GM23338 (cell line): Measurements from ENCODE around the gene PHF23. TPM values are rescaled to one million over a fixed set of nuclear protein-coding genes. Genes with fewer than 3 reads are reported as not detected.

Source experiments
- ATAC-seq: fragments of 200-7000 bp; cut with Tn5 transposase; 3 replicates; pipeline ENCODE4 v1.9.1; 2020
- DNase-seq: peaks from one replicate; pipeline ENCODE4 v3.0.0-alpha.2; 2015; ENCODE audit warnings: low spot score
- H2AFZ ChIP-seq: fragments of 200-600 bp; sonication (generic); 2 replicates; pipeline ENCODE4 v1.8.0; 2016; ENCODE audit warnings: antibody characterized with exemption, mild to moderate bottlenecking, moderate library complexity
- H3F3A ChIP-seq: fragments of 200-600 bp; sonication (generic); replicated peaks from 2 replicates; pipeline ENCODE4 v1.8.0; 2017; ENCODE audit warnings: antibody characterized with exemption, mixed run types, low read depth
- H3K27ac ChIP-seq: fragments of 200-600 bp; sonication (generic); 2 replicates; pipeline ENCODE4 v1.6.1; 2016; ENCODE audit warnings: low read depth
- H3K27me3 ChIP-seq: fragments of 200-600 bp; sonication (generic); 2 replicates; pipeline ENCODE4 v1.8.0; 2016; ENCODE audit warnings: mild to moderate bottlenecking, mixed run types, moderate library complexity; ENCODE audit not compliant: insufficient read depth
- H3K36me3 ChIP-seq: fragments of 200-600 bp; sonication (generic); 2 replicates; pipeline ENCODE4 v1.8.0; 2016; ENCODE audit warnings: mild to moderate bottlenecking; ENCODE audit not compliant: insufficient read depth
- H3K4me1 ChIP-seq: fragments of 200-600 bp; sonication (generic); 2 replicates; pipeline ENCODE4 v1.8.0; 2016; ENCODE audit warnings: mild to moderate bottlenecking, moderate library complexity; ENCODE audit not compliant: insufficient read depth
- H3K4me2 ChIP-seq: fragments of 200-600 bp; sonication (generic); 2 replicates; pipeline ENCODE4 v1.7.1; 2017; ENCODE audit warnings: mixed run types
- H3K4me3 ChIP-seq: fragments of 200-600 bp; sonication (generic); 2 replicates; pipeline ENCODE4 v1.6.1; 2016; ENCODE audit warnings: mixed run types
- H3K79me2 ChIP-seq: fragments of 200-600 bp; sonication (generic); replicated peaks from 2 replicates; pipeline ENCODE4 v1.8.0; 2017; ENCODE audit warnings: mild to moderate bottlenecking; ENCODE audit not compliant: insufficient read depth
- H3K9me2 ChIP-seq: fragments of 200-600 bp; sonication (generic); 2 replicates; pipeline ENCODE4 v1.8.0; 2017; ENCODE audit not compliant: insufficient read depth
- H4K20me1 ChIP-seq: fragments of 200-600 bp; sonication (generic); replicated peaks from 2 replicates; pipeline ENCODE4 v1.8.0; 2017; ENCODE audit warnings: mild to moderate bottlenecking; ENCODE audit not compliant: insufficient read depth
- H3K27ac Mint-ChIP-seq: 2 replicates; pipeline ENCODE4 v1.8.0; 2020; ENCODE audit warnings: inconsistent platforms, mild to moderate bottlenecking, moderate library complexity, mixed read lengths
- H3K27me3 Mint-ChIP-seq: 3 replicates; pipeline ENCODE4 v1.8.0; 2022; ENCODE audit warnings: low read depth, mild to moderate bottlenecking, moderate library complexity, mixed read lengths, inconsistent platforms; ENCODE audit not compliant: insufficient read depth, poor library complexity
- H3K36me3 Mint-ChIP-seq: 3 replicates; pipeline ENCODE4 v1.8.0; 2021; ENCODE audit warnings: low read depth, mild to moderate bottlenecking, inconsistent platforms, moderate library complexity, mixed read lengths
- H3K4me1 Mint-ChIP-seq: 3 replicates; pipeline ENCODE4 v1.8.0; 2020; ENCODE audit warnings: mild to moderate bottlenecking, inconsistent platforms, mixed read lengths
- H3K4me3 Mint-ChIP-seq: 3 replicates; pipeline ENCODE4 v1.8.0; 2021; ENCODE audit warnings: moderate library complexity, mild to moderate bottlenecking, inconsistent platforms, mixed read lengths
- H3K9me3 Mint-ChIP-seq: 3 replicates; pipeline ENCODE4 v1.8.0; 2020; ENCODE audit warnings: moderate library complexity, mild to moderate bottlenecking, inconsistent platforms, mixed read lengths
- CREB1 ChIP-seq: fragments of 250-450 bp; sonication (Bioruptor Pico); IDR thresholded peaks from 2 replicates; pipeline ENCODE4 v1.5.0; 2020; ENCODE audit warnings: low read depth, mild to moderate bottlenecking, moderate library complexity
- CTCF ChIP-seq, 2 experiments: fragments of 200-600 bp in 1 of 2; sonication (generic) in 1 of 2; conservative IDR thresholded peaks; 2 replicates each; pipeline versions ENCODE4 v1.5.1 to v1.6.1; 2016 to 2017; ENCODE audit warnings: antibody characterized with exemption in 2 of 2, low read depth in 2 of 2, mild to moderate bottlenecking in 2 of 2, moderate library complexity in 1 of 2
- ETS1 ChIP-seq: IDR thresholded peaks from 2 replicates; pipeline ENCODE4 v1.6.1; 2016; ENCODE audit warnings: antibody characterized with exemption
- EZH2 ChIP-seq: fragments of 200-600 bp; sonication (generic); IDR thresholded peaks from one replicate; pipeline ENCODE4 v1.8.0; 2017; ENCODE audit warnings: antibody characterized with exemption, mild to moderate bottlenecking, low read depth; ENCODE audit not compliant: unreplicated experiment
- EZH2phosphoT487 ChIP-seq: fragments of 200-600 bp; sonication (generic); IDR thresholded peaks from one replicate; pipeline ENCODE4 v1.8.1; 2018; ENCODE audit warnings: antibody characterized with exemption; ENCODE audit not compliant: unreplicated experiment
- JUNB ChIP-seq: IDR thresholded peaks from one replicate; pipeline ENCODE4 v1.6.1; 2016; ENCODE audit warnings: antibody characterized with exemption; ENCODE audit not compliant: unreplicated experiment
- NANOG ChIP-seq: IDR thresholded peaks from 2 replicates; pipeline ENCODE4 v1.6.1; 2016; ENCODE audit warnings: antibody characterized with exemption, borderline replicate concordance
- POLR2AphosphoS5 ChIP-seq: IDR thresholded peaks from 2 replicates; pipeline ENCODE4 v1.6.1; 2016; ENCODE audit warnings: antibody characterized with exemption, low read depth
- REST ChIP-seq: IDR thresholded peaks from one replicate; pipeline ENCODE4 v1.6.1; 2018; ENCODE audit warnings: antibody characterized with exemption; ENCODE audit not compliant: unreplicated experiment
- STAT1 ChIP-seq: IDR thresholded peaks from one replicate; pipeline ENCODE4 v1.6.1; 2016; ENCODE audit warnings: antibody characterized with exemption; ENCODE audit not compliant: unreplicated experiment
- ZNF114 ChIP-seq: fragments of 250-450 bp; sonication (Bioruptor Pico); IDR thresholded peaks from 2 replicates; pipeline ENCODE4 v1.5.0; 2020; ENCODE audit warnings: mild to moderate bottlenecking, moderate library complexity
- ZNF331 ChIP-seq: fragments of 250-450 bp; sonication (Bioruptor Pico); IDR thresholded peaks from 2 replicates; pipeline ENCODE4 v1.5.0; 2020; ENCODE audit warnings: low read depth, mild to moderate bottlenecking, moderate library complexity
- polyA plus RNA-seq: library from polyadenylated mRNA; unstranded; fragments of >200 nt; fragmentation: Nextera tagmentation; extraction: Ambion mirVana; gene quantifications from 2 replicates; pipeline ENCODE4 v1.2.1, GENCODE V29; 2016
- total RNA-seq: library from RNA; depleted of rRNA; stranded (reverse); fragments of >200 nt; shearing (Covaris generic); gene quantifications from 2 replicates; pipeline ENCODE4 v1.2.3, GENCODE V29; 2014

PHF23 gene
- total and polyA plus RNA-seq, 2 experiments from 2014 or later: 35.4 to 51.0 TPM

GRCh38 chr17:7254511-7254910 is 15.3 kb upstream of the PHF23 start:
- peaks cover 15% of the 10 kb centered on the region for H3K27me3 Mint-ChIP-seq
- peak overlapping the region; percentile 31; the same call in 1 of the 3 replicates for H3K4me3 Mint-ChIP-seq
- H3K9me2 ChIP-seq: no peaks in the 10 kb centered on the region
- peaks cover 15% of the 10 kb centered on the region; the same call in 1 of the 2 replicates for H3F3A ChIP-seq
- H4K20me1 ChIP-seq: peaks cover 26% of the 10 kb centered on the region; the same call in 1 of the 2 replicates
- H3K4me3 ChIP-seq: no peak overlapping the region
- peaks cover 41% of the 10 kb centered on the region for H3K79me2 ChIP-seq
- peaks cover 11% of the 10 kb centered on the region for H3K4me1 ChIP-seq
- no peak for TF ChIP-seq ZNF114 (CRISPR knock-in tag)
- TF ChIP-seq ZNF331 (CRISPR knock-in tag): no peak
- TF ChIP-seq REST: no peak
- no peak for TF ChIP-seq STAT1
- no peak for TF ChIP-seq POLR2AphosphoS5
- TF ChIP-seq JUNB: no peak
- TF ChIP-seq EZH2phosphoT487: no peak
- no peak for ATAC-seq
- H3K9me3 Mint-ChIP-seq: no peaks in the 10 kb centered on the region; the same call in 2 of the 3 replicates
- no peak for DNase-seq
- peaks cover 20% of the 10 kb centered on the region for H3K36me3 ChIP-seq
- H3K36me3 Mint-ChIP-seq: peaks cover 63% of the 10 kb centered on the region
- H3K27me3 ChIP-seq: no peaks in the 10 kb centered on the region
- no peak overlapping the region for H2AFZ ChIP-seq
- H3K27ac ChIP-seq: no peak overlapping the region
- H3K4me2 ChIP-seq: no peak overlapping the region
- H3K4me1 Mint-ChIP-seq: peaks cover 27% of the 10 kb centered on the region
- no peak overlapping the region for H3K27ac Mint-ChIP-seq

GRCh38 chr17:7253082-7253481 is 13.8 kb upstream of the PHF23 start:
- H3K4me2 ChIP-seq: peak overlapping the region; percentile 87
- Mint-ChIP-seq H3K36me3 (peaks cover 49% of the 10 kb centered on the region), H3K9me3 (peaks cover 3% of the 10 kb centered on the region; the same call in 2 of the 3 replicates), H3K4me3 (peak overlapping the region; percentile 91), H3K4me1 (peaks cover 28% of the 10 kb centered on the region), H3K27me3 (peaks cover 18% of the 10 kb centered on the region), H3K27ac (peak overlapping the region; percentile 100)
- TF ChIP-seq EZH2 (no peak), NANOG (no peak), EZH2phosphoT487 (no peak), POLR2AphosphoS5 (no peak), ZNF114 (CRISPR knock-in tag) (no peak), ZNF331 (CRISPR knock-in tag) (no peak), JUNB (no peak), REST (no peak), CREB1 (CRISPR knock-in tag) (no peak), CTCF (conservative IDR thresholded peaks at IDR 0.05; ENCODE audit: low read depth in 2 of 2) (no peak), ETS1 (no peak), STAT1 (no peak)
- no peak for ATAC-seq
- peaks cover 13% of the 10 kb centered on the region for H3K36me3 ChIP-seq
- peak overlapping the region; percentile 65 for H3K4me3 ChIP-seq
- H3K27me3 ChIP-seq: no peaks in the 10 kb centered on the region
- no peaks in the 10 kb centered on the region for H3K9me2 ChIP-seq
- H3F3A ChIP-seq: peaks cover 15% of the 10 kb centered on the region; the same call in 1 of the 2 replicates
- peaks cover 15% of the 10 kb centered on the region for H3K4me1 ChIP-seq
- peaks cover 47% of the 10 kb centered on the region for H3K79me2 ChIP-seq
- DNase-seq: no peak
- H2AFZ ChIP-seq: no peak overlapping the region
- peak overlapping the region; percentile 96 for H3K27ac ChIP-seq
- H4K20me1 ChIP-seq: peaks cover 28% of the 10 kb centered on the region
